IMR-90 (cell line): ENCODE results near the gene FNDC3B.
A peak's percentile ranks its signal among the peaks of the same experiment; 100 is the strongest.

Experiments used
- CEBPB ChIP-seq: IDR thresholded peaks from 2 replicates; pipeline ENCODE4 v1.6.1; 2012; ENCODE audit warnings: low read depth, low read length, improper control_type of control experiment
- CHD1 ChIP-seq: IDR thresholded peaks from 2 replicates; pipeline ENCODE4 v1.6.1; 2012; ENCODE audit warnings: low read depth, low read length, improper control_type of control experiment
- CTCF ChIP-seq: conservative IDR thresholded peaks from 2 replicates; pipeline ENCODE4 v1.5.1; 2012; ENCODE audit warnings: mild to moderate bottlenecking, low read depth, low read length, improper control_type of control experiment
- MAZ ChIP-seq: IDR thresholded peaks from 2 replicates; pipeline ENCODE4 v1.6.1; 2012; ENCODE audit warnings: low read depth, mild to moderate bottlenecking, low read length, improper control_type of control experiment, moderate library complexity, borderline replicate concordance
- MXI1 ChIP-seq: IDR thresholded peaks from 2 replicates; pipeline ENCODE4 v1.6.1; 2012; ENCODE audit warnings: low read depth, mild to moderate bottlenecking, low read length, moderate library complexity, borderline replicate concordance
- POLR2A ChIP-seq: IDR thresholded peaks from 2 replicates; pipeline ENCODE4 v1.6.1; 2012; ENCODE audit warnings: mild to moderate bottlenecking, low read depth, low read length
- RAD21 ChIP-seq: IDR thresholded peaks from 2 replicates; pipeline ENCODE4 v1.6.1; 2012; ENCODE audit warnings: low read length, improper control_type of control experiment
- RCOR1 ChIP-seq: IDR thresholded peaks from 2 replicates; pipeline ENCODE4 v1.6.1; 2012; ENCODE audit warnings: mild to moderate bottlenecking, low read length, improper control_type of control experiment; ENCODE audit not compliant: insufficient replicate concordance
- RFX5 ChIP-seq: IDR thresholded peaks from 2 replicates; pipeline ENCODE4 v1.8.0; 2012; ENCODE audit warnings: low read depth, mild to moderate bottlenecking, low read length, moderate library complexity
- USF2 ChIP-seq: fragments of 150-350 bp; IDR thresholded peaks from 2 replicates; pipeline ENCODE4 v1.6.1; 2017; ENCODE audit warnings: mild to moderate bottlenecking, antibody characterized with exemption, low read length, low read depth

- TF ChIP-seq USF2 (no peak), RCOR1 (no peak), CTCF (no peak), CHD1 (no peak), POLR2A (no peak), MXI1 (no peak), MAZ (no peak), CEBPB (peak; percentile 76), RAD21 (0 out of 2 replicates have a peak, but pooled peaks have one; percentile 8), RFX5 (no peak)
Measured at GRCh38 chr3:172142051-172142863, 102.9 kb downstream of the FNDC3B start.
